ENCODE measurements around the gene HS6ST2. TPM values are rescaled to one million over a fixed set of nuclear protein-coding genes. Genes with fewer than 3 reads are reported as not detected.

The HS6ST2 gene
- polyA plus RNA-seq, 1 of the 3 experiments (the other 2 are of a cell fraction) = 0.05 TPM

- ChIA-PET POLR2A (no interaction called here), CTCF (interaction anchor here (3.2 kb wide), 1 partner anchor 11 kb away, joined by 24 read pairs; no protein-coding TSS in a partner anchor)
- no peak overlapping the region for H3K27ac ChIP-seq (ENCODE audit: low read depth in 2 of 2, low read length in 1 of 2)
- no peak overlapping the region for H2AFZ ChIP-seq (ENCODE audit: low read depth)
- no peaks in the 10 kb centered on the region; a peak in 1 of 4 replicates for H3K4me1 ChIP-seq (ENCODE audit: control insufficient read depth in 1 of 2, insufficient read depth in 2 of 2, low read depth in 1 of 2, low read length in 1 of 2)
- TF ChIP-seq NFIC (IDR thresholded peaks at IDR 0.05; ENCODE audit: borderline replicate concordance) = no peak
- no peak for TF ChIP-seq MXI1 (IDR thresholded peaks at IDR 0.05; ENCODE audit: low read depth, low read length)
- TF ChIP-seq ZBTB33 (IDR thresholded peaks at IDR 0.05; ENCODE audit: borderline replicate concordance, low read depth) = no peak
- TF ChIP-seq IRF3 (IDR thresholded peaks at IDR 0.05; ENCODE audit: low read depth, low read length) = no peak
- no peak for TF ChIP-seq NRF1 (IDR thresholded peaks at IDR 0.05; ENCODE audit: low read depth, low read length)
- TF ChIP-seq POLR2AphosphoS5 (IDR thresholded peaks at IDR 0.05; ENCODE audit: low read depth, low read length) = no peak
- no peak for TF ChIP-seq MAX (IDR thresholded peaks at IDR 0.05; ENCODE audit: low read depth)
- no peak for TF ChIP-seq USF1 (IDR thresholded peaks at IDR 0.05; ENCODE audit: borderline replicate concordance, low read depth)
- TF ChIP-seq FOSL2 (IDR thresholded peaks at IDR 0.05; ENCODE audit: borderline replicate concordance, low read depth) = no peak
- no peak for TF ChIP-seq GATA2 (CRISPR knock-in tag; IDR thresholded peaks at IDR 0.05)
- H3K4me3 ChIP-seq (ENCODE audit: low read depth in 2 of 2, low read length in 1 of 2) = no peak overlapping the region
- no peaks in the 10 kb centered on the region for H3K9me2 ChIP-seq
- no peak for DNase-seq
- no peak overlapping the region for H3K4me2 ChIP-seq
- peaks cover 4% of the 10 kb centered on the region; the same call in 1 of the 2 replicates for H3K27me3 ChIP-seq (ENCODE audit: insufficient read depth)
- H3K9ac ChIP-seq = no peak overlapping the region
- no peaks in the 10 kb centered on the region for H3K36me3 ChIP-seq (replicated peaks in 1 of 2; ENCODE audit: control insufficient read depth in 1 of 2, insufficient read depth in 2 of 2, low read length in 1 of 2)
- no peaks in the 10 kb centered on the region for H3K9me3 ChIP-seq
- 22% methylated on average over 6 of the region's 6 CpGs for WGBS (ENCODE audit: low lambda C conversion rate)
- H3F3A ChIP-seq (replicated peaks; ENCODE audit: insufficient read depth) = no peaks in the 10 kb centered on the region
- H4K20me1 ChIP-seq (ENCODE audit: insufficient read depth) = no peaks in the 10 kb centered on the region
- no peaks in the 10 kb centered on the region for H3K79me2 ChIP-seq (ENCODE audit: insufficient read depth)
Observed at GRCh38 chrX:132750331-132751062, 207.9 kb downstream of the HS6ST2 start.

GRCh38 chrX:132749406-132749805 lies 209.0 kb downstream of the HS6ST2 start:
- ChIA-PET CTCF (interaction anchor here (3.2 kb wide), 1 partner anchor 10 kb away, joined by 24 read pairs; no protein-coding TSS in a partner anchor), POLR2A (no interaction called here)
- Histone ChIP-seq H2AFZ (ENCODE audit: low read depth) (no peak overlapping the region), H3K27ac (ENCODE audit: low read depth in 2 of 2, low read length in 1 of 2) (no peak overlapping the region), H3F3A (replicated peaks; ENCODE audit: insufficient read depth) (no peaks in the 10 kb centered on the region), H3K9me2 (no peaks in the 10 kb centered on the region), H3K9me3 (no peaks in the 10 kb centered on the region), H3K79me2 (ENCODE audit: insufficient read depth) (no peaks in the 10 kb centered on the region), H3K4me3 (ENCODE audit: low read depth in 2 of 2, low read length in 1 of 2) (no peak overlapping the region), H3K4me2 (no peak overlapping the region), H3K27me3 (ENCODE audit: insufficient read depth) (peaks cover 4% of the 10 kb centered on the region; the same call in 1 of the 2 replicates), H4K20me1 (ENCODE audit: insufficient read depth) (no peaks in the 10 kb centered on the region), H3K9ac (no peak overlapping the region), H3K4me1 (ENCODE audit: control insufficient read depth in 1 of 2, insufficient read depth in 2 of 2, low read depth in 1 of 2, low read length in 1 of 2) (no peaks in the 10 kb centered on the region; a peak in 1 of 4 replicates), H3K36me3 (replicated peaks in 1 of 2; ENCODE audit: control insufficient read depth in 1 of 2, insufficient read depth in 2 of 2, low read length in 1 of 2) (no peaks in the 10 kb centered on the region)
- 8% methylated on average over 3 of the region's 3 CpGs for WGBS (ENCODE audit: low lambda C conversion rate)
- no peak for DNase-seq
- no peak for TF ChIP-seq CTCF (IDR thresholded peaks at IDR 0.05)
- no peak for TF ChIP-seq FOSL2 (IDR thresholded peaks at IDR 0.05; ENCODE audit: borderline replicate concordance, low read depth)
- no peak for TF ChIP-seq POLR2AphosphoS5 (IDR thresholded peaks at IDR 0.05; ENCODE audit: low read depth, low read length)
- TF ChIP-seq NRF1 (IDR thresholded peaks at IDR 0.05; ENCODE audit: low read depth, low read length) = no peak
- no peak for TF ChIP-seq TEAD4 (IDR thresholded peaks at IDR 0.05; ENCODE audit: borderline replicate concordance, insufficient read depth)
- TF ChIP-seq SMC3 (IDR thresholded peaks at IDR 0.05; ENCODE audit: low read depth, low read length) = no peak
- no peak for TF ChIP-seq USF1 (IDR thresholded peaks at IDR 0.05; ENCODE audit: borderline replicate concordance, low read depth)
- no peak for TF ChIP-seq EP300 (IDR thresholded peaks at IDR 0.05; ENCODE audit: borderline replicate concordance in 1 of 2, low read depth in 1 of 2, low read length in 1 of 2)
- no peak for TF ChIP-seq FOXM1 (IDR thresholded peaks at IDR 0.05; ENCODE audit: low read depth)

All from SK-N-SH (cell line).